MM.1S (cell line): Measurements from ENCODE around the gene STYXL1.

Experiments used
- DNase-seq: peaks from one replicate; pipeline ENCODE4 v3.0.0-alpha.2; 2015
- H2AFZ ChIP-seq: fragments of 300-600 bp; sonication (generic); 2 replicates; pipeline ENCODE4 v1.6.0; 2016; ENCODE audit warnings: antibody characterized with exemption, low read length
- H3F3A ChIP-seq: fragments of 300-600 bp; sonication (generic); 2 replicates; pipeline ENCODE4 v1.6.1; 2016; ENCODE audit warnings: mild to moderate bottlenecking, antibody characterized with exemption, low read length, moderate library complexity, mixed read lengths; ENCODE audit not compliant: insufficient read depth
- H3K27ac ChIP-seq: fragments of 300-600 bp; sonication (generic); 2 replicates; pipeline ENCODE4 v1.5.1; 2016; ENCODE audit warnings: mild to moderate bottlenecking, low read length
- H3K27me3 ChIP-seq: fragments of 300-600 bp; sonication (generic); replicated peaks from 2 replicates; pipeline ENCODE4 v1.6.0; 2016; ENCODE audit warnings: low read length; ENCODE audit not compliant: insufficient read depth
- H3K36me3 ChIP-seq: fragments of 300-600 bp; sonication (generic); replicated peaks from 2 replicates; pipeline ENCODE4 v1.6.1; 2016; ENCODE audit warnings: mild to moderate bottlenecking, low read length, mixed read lengths; ENCODE audit not compliant: insufficient read depth
- H3K4me1 ChIP-seq: fragments of 300-600 bp; sonication (generic); 2 replicates; pipeline ENCODE4 v1.6.1; 2016; ENCODE audit warnings: low read length, mixed read lengths
- H3K4me2 ChIP-seq: fragments of 300-600 bp; sonication (generic); 2 replicates; pipeline ENCODE4 v1.6.0; 2016; ENCODE audit warnings: low read depth, low read length
- H3K4me3 ChIP-seq: fragments of 300-600 bp; sonication (generic); 2 replicates; pipeline ENCODE4 v1.5.1; 2016; ENCODE audit warnings: low read length, mixed read lengths
- H3K79me2 ChIP-seq: fragments of 300-600 bp; sonication (generic); 2 replicates; pipeline ENCODE4 v1.6.1; 2016; ENCODE audit warnings: mixed run types, low read length, mixed read lengths
- H3K9ac ChIP-seq: fragments of 300-600 bp; sonication (generic); 2 replicates; pipeline ENCODE4 v1.6.1; 2016; ENCODE audit warnings: low read length, mixed read lengths
- H3K9me2 ChIP-seq: fragments of 300-600 bp; sonication (generic); replicated peaks from 2 replicates; pipeline ENCODE4 v1.6.1; 2016; ENCODE audit warnings: mild to moderate bottlenecking, low read length, mixed read lengths; ENCODE audit not compliant: insufficient read depth
- H3K9me3 ChIP-seq: fragments of 300-600 bp; sonication (generic); replicated peaks from 2 replicates; pipeline ENCODE4 v1.6.1; 2016; ENCODE audit warnings: mild to moderate bottlenecking, low read length, mixed read lengths; ENCODE audit not compliant: insufficient read depth
- H4K20me1 ChIP-seq: fragments of 300-600 bp; sonication (generic); 2 replicates; pipeline ENCODE4 v1.6.1; 2016; ENCODE audit warnings: mild to moderate bottlenecking, low read length, moderate library complexity, mixed read lengths; ENCODE audit not compliant: insufficient read depth
- CTCF ChIP-seq: fragments of 300-600 bp; sonication (generic); IDR thresholded peaks from 2 replicates; pipeline ENCODE4 v1.5.1; 2016; ENCODE audit warnings: antibody characterized with exemption, low read length, mixed read lengths
- EZH2 ChIP-seq: fragments of 300-600 bp; sonication (generic); optimal IDR thresholded peaks from 2 replicates; pipeline ENCODE3; 2017; ENCODE audit warnings: low read depth, mild to moderate bottlenecking, antibody characterized with exemption, low read length, mixed read lengths
- EZH2phosphoT487 ChIP-seq: fragments of 300-600 bp; sonication (generic); IDR thresholded peaks from 2 replicates; pipeline ENCODE4 v1.6.1; 2018; ENCODE audit warnings: antibody characterized with exemption, low read length

The STYXL1 gene

GRCh38 chr7:75953431-75953830 lies 94.4 kb downstream of the STYXL1 start:
- DNase-seq: no peak
- H4K20me1 ChIP-seq: no peaks in the 10 kb centered on the region
- H3K4me1 ChIP-seq: no peaks in the 10 kb centered on the region
- no peaks in the 10 kb centered on the region for H3K36me3 ChIP-seq
- H3K79me2 ChIP-seq: 0 out of 2 replicates have a peak, but pooled peaks cover 4% of the 10 kb centered on the region
- no peaks in the 10 kb centered on the region for H3K27me3 ChIP-seq
- no peak overlapping the region for H3K27ac ChIP-seq
- H2AFZ ChIP-seq: no peak overlapping the region
- H3F3A ChIP-seq: no peaks in the 10 kb centered on the region
- H3K4me2 ChIP-seq: no peak overlapping the region
- H3K9ac ChIP-seq: no peak overlapping the region
- TF ChIP-seq CTCF (no peak), EZH2 (no peak), EZH2phosphoT487 (no peak)
- H3K9me2 ChIP-seq: no peaks in the 10 kb centered on the region
- H3K4me3 ChIP-seq: no peak overlapping the region
- H3K9me3 ChIP-seq: no peaks in the 10 kb centered on the region

GRCh38 chr7:75951506-75951905 lies 96.3 kb downstream of the STYXL1 start:
- no peaks in the 10 kb centered on the region for H3K9me2 ChIP-seq
- H3K4me1 ChIP-seq: no peaks in the 10 kb centered on the region
- H3K79me2 ChIP-seq: 0 out of 2 replicates have a peak, but pooled peaks cover 4% of the 10 kb centered on the region
- no peaks in the 10 kb centered on the region for H3F3A ChIP-seq
- no peaks in the 10 kb centered on the region for H3K36me3 ChIP-seq
- no peak overlapping the region for H3K4me3 ChIP-seq
- no peak overlapping the region for H3K27ac ChIP-seq
- no peak overlapping the region for H3K9ac ChIP-seq
- no peaks in the 10 kb centered on the region for H4K20me1 ChIP-seq
- no peaks in the 10 kb centered on the region for H3K9me3 ChIP-seq
- DNase-seq: no peak
- no peak for TF ChIP-seq EZH2phosphoT487
- no peak for TF ChIP-seq CTCF
- TF ChIP-seq EZH2: no peak
- no peaks in the 10 kb centered on the region for H3K27me3 ChIP-seq
- no peak overlapping the region for H3K4me2 ChIP-seq
- H2AFZ ChIP-seq: no peak overlapping the region

GRCh38 chr7:75950111-75950681 lies 97.6 kb downstream of the STYXL1 start:
- Histone ChIP-seq H3K4me2 (no peak overlapping the region), H3K9me2 (no peaks in the 10 kb centered on the region), H3K36me3 (no peaks in the 10 kb centered on the region), H3K79me2 (0 out of 2 replicates have a peak, but pooled peaks cover 4% of the 10 kb centered on the region), H3K9ac (no peak overlapping the region), H3K4me3 (no peak overlapping the region), H3K27ac (no peak overlapping the region), H3F3A (no peaks in the 10 kb centered on the region), H3K27me3 (no peaks in the 10 kb centered on the region), H2AFZ (no peak overlapping the region), H3K9me3 (no peaks in the 10 kb centered on the region), H3K4me1 (no peaks in the 10 kb centered on the region), H4K20me1 (no peaks in the 10 kb centered on the region)
- DNase-seq: no peak
- TF ChIP-seq EZH2 (no peak), EZH2phosphoT487 (no peak), CTCF (no peak)
